HCT116 (cell line): Measurements from ENCODE around the gene DND1. TPM values are rescaled to one million over a fixed set of nuclear protein-coding genes. Genes with fewer than 3 reads are reported as not detected.
A peak's percentile ranks its signal among the peaks of the same experiment; 100 is the strongest.
"Not testable (repeated sequence)": the region's sequence is repeated elsewhere in the genome, so short reads cannot be mapped to it uniquely, and the experiment has no call there.

Experiments used
- ATAC-seq: fragments of 200-7000 bp; cut with Tn5 transposase; 2 replicates; pipeline ENCODE4 v1.9.1; 2020; ENCODE audit warnings: mild to moderate bottlenecking, moderate library complexity
- BruUV-seq: library from RNA; stranded (reverse); fragments of 400-500 nt; replicated peaks from 2 replicates; lab custom pipeline; 2021; lab: Mats Ljungman, UMichigan
- CTCF ChIA-PET: fragments of 300-600 bp; sonication (Branson Sonifier 250); formaldehyde crosslinking; loops from one replicate; lab custom pipeline; 2021; ENCODE audit warnings: antibody characterized with exemption; lab: Charles Lee
- POLR2A ChIA-PET: fragments of 300-600, 350-600 bp; sonication (Branson Sonifier 250); formaldehyde crosslinking; loops from one replicate; lab custom pipeline; 2021; ENCODE audit warnings: antibody characterized with exemption; lab: Charles Lee
- RAD21 ChIA-PET, 2 experiments: fragments of 300-600 bp; sonication (Branson Sonifier 250); formaldehyde crosslinking; loops; one replicate each; lab custom pipeline; 2023; ENCODE audit warnings: low total read pairs in 2 of 2; ENCODE audit not compliant: uncharacterized antibody in 2 of 2, unreplicated experiment in 2 of 2, low non-redundant PET in 1 of 2; lab: Charles Lee
- DNase-seq: peaks from one replicate; pipeline ENCODE4 v3.0.0-alpha.2; 2010; ENCODE audit warnings: low read depth, low spot score
- H2AFZ ChIP-seq: fragments of 200-600 bp; shearing (Covaris generic), sonication (generic); 2 replicates; pipeline ENCODE4 v1.6.1; 2017; ENCODE audit warnings: low read depth, mixed run types, mixed read lengths, antibody characterized with exemption, low read length; ENCODE audit not compliant: poor library complexity, severe bottlenecking
- H3K27ac ChIP-seq: 2 replicates; pipeline ENCODE4 v1.5.1; 2012; ENCODE audit warnings: low read depth, low read length
- H3K27me3 ChIP-seq: fragments of 200-600 bp; sonication (generic); 2 replicates; pipeline ENCODE4 v1.6.1; 2016; ENCODE audit warnings: mixed run types, low read length, mixed read lengths; ENCODE audit not compliant: insufficient read depth
- H3K36me3 ChIP-seq, 2 experiments: fragments of 200-500 bp in 1 of 2; fragments of 200-600 bp in 1 of 2; sonication (Bioruptor generic) in 1 of 2; sonication (generic) in 1 of 2; 2 replicates each; pipeline versions ENCODE4 v1.5.1 to v1.6.1; 2014 to 2016; ENCODE audit warnings: low read length in 2 of 2, inconsistent platforms in 1 of 2, mixed read lengths in 1 of 2, mixed run types in 1 of 2; ENCODE audit not compliant: insufficient read depth in 2 of 2, control insufficient read depth in 1 of 2
- H3K4me1 ChIP-seq, 2 experiments: fragments of 200-600 bp in 1 of 2; sonication (generic) in 1 of 2; 2 replicates each; pipeline versions ENCODE4 v1.5.1 to v1.6.1; 2012 to 2017; ENCODE audit warnings: low read length in 2 of 2, inconsistent platforms in 1 of 2, mild to moderate bottlenecking in 1 of 2, mixed read lengths in 1 of 2, mixed run types in 1 of 2, moderate library complexity in 1 of 2; ENCODE audit not compliant: insufficient read depth in 2 of 2, control insufficient read depth in 1 of 2
- H3K4me2 ChIP-seq: fragments of 200-600 bp; sonication (generic); 2 replicates; pipeline ENCODE4 v1.6.1; 2017; ENCODE audit warnings: mixed run types, low read length, mixed read lengths
- H3K4me3 ChIP-seq, 2 experiments: fragments of 200-600 bp in 1 of 2; sonication (generic) in 1 of 2; replicated peaks in 1 of 2; 2 replicates each; pipeline ENCODE4 v1.5.1; 2011 to 2016; ENCODE audit warnings: low read length in 2 of 2, control low read depth in 1 of 2, low read depth in 1 of 2, mild to moderate bottlenecking in 1 of 2, mixed read lengths in 1 of 2, mixed run types in 1 of 2
- H3K79me2 ChIP-seq: fragments of 200-600 bp; sonication (generic); 2 replicates; pipeline ENCODE4 v1.6.1; 2017; ENCODE audit warnings: mild to moderate bottlenecking, mixed run types, low read length, moderate library complexity, mixed read lengths; ENCODE audit not compliant: insufficient read depth
- H3K9ac ChIP-seq: fragments of 200-600 bp; sonication (generic); 2 replicates; pipeline ENCODE4 v1.6.1; 2016; ENCODE audit warnings: low read length, mixed read lengths
- H3K9me2 ChIP-seq: fragments of 200-600 bp; sonication (generic), shearing (Covaris generic); 2 replicates; pipeline ENCODE4 v1.6.1; 2017; ENCODE audit warnings: mixed run types, mild to moderate bottlenecking, moderate library complexity; ENCODE audit not compliant: insufficient read depth
- H3K9me3 ChIP-seq, 2 experiments: fragments of 200-500 bp in 1 of 2; fragments of 200-600 bp in 1 of 2; sonication (Bioruptor generic) in 1 of 2; sonication (generic) in 1 of 2; 2 replicates each; pipeline ENCODE4 v1.6.1; 2014 to 2017; ENCODE audit warnings: low read length in 2 of 2, mixed read lengths in 2 of 2, inconsistent platforms in 1 of 2, low read depth in 1 of 2, mild to moderate bottlenecking in 1 of 2, mixed run types in 1 of 2, moderate library complexity in 1 of 2; ENCODE audit not compliant: control insufficient read depth in 1 of 2, insufficient read depth in 1 of 2
- H4K20me1 ChIP-seq: fragments of 200-600 bp; sonication (generic), shearing (Covaris generic); 2 replicates; pipeline ENCODE4 v1.6.1; 2017; ENCODE audit warnings: mixed run types, mild to moderate bottlenecking, moderate library complexity; ENCODE audit not compliant: insufficient read depth
- CEBPB ChIP-seq: IDR thresholded peaks from 2 replicates; pipeline ENCODE4 v1.6.1; 2012; ENCODE audit warnings: low read depth
- POLR2AphosphoS5 ChIP-seq: IDR thresholded peaks from 2 replicates; pipeline ENCODE4 v1.6.1; 2011; ENCODE audit warnings: mild to moderate bottlenecking, low read depth, low read length, moderate library complexity
- SP1 ChIP-seq: IDR thresholded peaks from 2 replicates; pipeline ENCODE4 v1.6.1; 2012; ENCODE audit warnings: low read depth
- TCF7L2 ChIP-seq: IDR thresholded peaks from 2 replicates; pipeline ENCODE4 v1.7.0; 2011; ENCODE audit warnings: borderline replicate concordance, inconsistent platforms; ENCODE audit not compliant: insufficient read depth, insufficient read length; ENCODE audit errors: extremely low read depth
- ZFX ChIP-seq: fragments of 450-650 bp; IDR thresholded peaks from 2 replicates; pipeline ENCODE4 v1.6.1; 2017
- intact Hi-C: fragments of 100-400 bp; cut with micrococcal nuclease; formaldehyde crosslinking; loops from 2 replicates; pipeline ENCODE4 v1.10.0; 2022
- total RNA-seq: library from RNA; stranded (reverse); gene quantifications from one replicate; pipeline ENCODE4 v1.2.1, GENCODE V29; 2021; ENCODE audit not compliant: unreplicated experiment

Gene DND1
- total RNA-seq, 1 experiment from 2014 or later = 2.3 TPM

DNA sequence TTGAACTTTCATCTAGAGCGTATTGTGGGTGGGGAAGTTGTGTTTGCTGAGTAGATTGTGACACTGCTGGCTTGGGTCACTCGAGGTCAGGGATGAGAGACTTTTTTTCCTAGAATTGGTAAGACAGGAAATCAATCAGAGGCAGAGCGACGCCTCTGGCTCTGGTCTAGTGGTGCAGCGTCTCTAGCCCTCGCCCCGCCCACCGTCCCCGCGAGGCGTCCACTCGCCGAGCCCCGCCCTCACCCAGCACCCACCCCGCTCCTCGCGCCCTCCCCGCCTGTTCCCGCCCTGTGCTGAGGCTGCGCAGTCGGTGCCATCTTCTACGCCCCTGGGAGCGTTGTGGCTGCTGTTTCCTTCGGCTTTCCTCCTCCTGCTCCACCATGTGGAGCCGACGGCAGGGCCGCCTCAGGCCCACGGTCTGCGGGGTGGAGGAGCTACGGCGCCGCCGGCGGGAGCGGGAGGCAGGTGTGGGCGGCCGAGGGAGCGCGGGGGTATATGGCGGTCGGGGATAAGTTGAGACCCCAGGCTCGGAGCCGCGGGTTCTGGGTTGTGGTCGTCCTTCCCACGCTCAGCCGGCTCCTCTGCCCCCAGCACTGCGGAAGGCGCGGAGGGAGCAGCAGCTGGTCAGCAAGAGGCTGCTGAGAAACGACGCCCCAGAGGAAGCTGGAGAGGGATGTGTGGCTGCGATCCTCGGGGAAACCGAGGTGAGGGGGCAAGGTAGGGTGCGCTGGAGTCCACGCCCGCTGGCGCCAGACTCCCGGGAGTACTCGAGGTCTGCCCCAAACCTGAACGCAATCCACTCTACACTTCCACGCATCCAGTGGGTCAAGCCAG lies 34.0 kb downstream of the DND1 start, which contains the start of gene TMCO6 (continued):
- TF ChIP-seq TCF7L2 = no peak
- TF ChIP-seq ZFX = no peak
- no peak for TF ChIP-seq CEBPB
- TF ChIP-seq POLR2AphosphoS5 = peak; percentile 94
- TF ChIP-seq SP1 = no peak
- TF ChIP-seq, all 23 proteins: peak for 4

DNA sequence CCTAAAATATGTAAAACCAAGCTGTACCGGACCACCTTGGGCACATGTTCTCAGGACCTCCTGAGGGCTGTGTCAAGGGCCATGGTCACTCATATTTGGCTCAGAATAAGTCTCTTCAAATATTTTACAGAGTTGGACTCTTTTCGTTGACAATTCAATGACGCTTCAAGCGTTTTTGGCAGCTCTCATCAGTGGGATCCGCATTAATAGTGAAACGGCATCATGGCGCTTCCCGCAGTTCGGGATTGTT lies 34.6 kb downstream of the DND1 start:
- intact Hi-C loops = loop anchor here (5.0 kb wide), 4 partner anchors 62 to 282 kb away; partner anchors contain the start of genes APBB3 and SLC35A4
- Histone ChIP-seq H3K4me3 (peak overlapping the region in 1 of 2 experiments; percentile 80; a peak in 2 of 4 replicates), H3K79me2 (peaks cover 12% of the 10 kb centered on the region), H2AFZ (peak overlapping the region; percentile 72), H3K27ac (peak overlapping the region; percentile 36), H3K4me1 (peaks cover 4 to 11% of the 10 kb centered on the region in 2 experiments; a peak in 3 of 4 replicates), H3K4me2 (peak overlapping the region; percentile 93), H3K9ac (peak overlapping the region; percentile 85; the same call in 1 of the 2 replicates)
- DNase-seq, ATAC-seq, BruUV-seq, H3K36me3 ChIP-seq, RAD21 ChIA-PET, H4K20me1 ChIP-seq, H3K9me2 ChIP-seq, H3K27me3 ChIP-seq, H3K9me3 ChIP-seq: not testable (repeated sequence)
- POLR2A ChIA-PET = interaction anchor here (1.5 kb wide), 1 partner anchor 9 kb away, joined by 6 read pairs; the partner anchor contains the start of genes IK and NDUFA2
- CTCF ChIA-PET = interaction anchor here (0.6 to 1.9 kb wide), 3 partner anchors 9 to 280 kb away, joined by 3 to 8 read pairs (median 6); partner anchors contain the start of genes IK and NDUFA2
